Endothelial cell of umbilical vein (primary cell): Measurements from ENCODE around the gene CAMTA1. TPM values are rescaled to one million over a fixed set of nuclear protein-coding genes. Genes with fewer than 3 reads are reported as not detected.
A peak's percentile ranks its signal among the peaks of the same experiment; 100 is the strongest.

Experiments used
- BruUV-seq: library from RNA; stranded (reverse); fragments of 400-500 nt; replicated peaks from 2 replicates; lab custom pipeline; 2021; lab: Mats Ljungman, UMichigan
- CTCF ChIA-PET: fragments of 300-600, 350-600 bp; sonication (Branson Sonifier 250); formaldehyde crosslinking; loops from one replicate; lab custom pipeline; 2021; ENCODE audit warnings: antibody characterized with exemption, inconsistent platforms; lab: Charles Lee
- POLR2A ChIA-PET: fragments of 300-600, 350-600 bp; sonication (Branson Sonifier 250); formaldehyde crosslinking; loops from one replicate; lab custom pipeline; 2021; ENCODE audit warnings: antibody characterized with exemption, inconsistent platforms; lab: Charles Lee
- DNase-seq: peaks from one replicate; pipeline ENCODE4 v3.0.0-alpha.2; 2011; ENCODE audit warnings: low read depth, low spot score
- FAIRE-seq: peaks from 2 replicates; lab custom pipeline; 2011; peaks lifted over from hg19 to GRCh38; lab: Jason Lieb, UNC
- H2AFZ ChIP-seq: 2 replicates; pipeline ENCODE4 v1.6.0; 2012; ENCODE audit warnings: low read depth, low read length, control low read depth, inconsistent platforms
- H3K27ac ChIP-seq: 2 replicates; pipeline ENCODE4 v1.5.1; 2011; ENCODE audit warnings: low read depth, mild to moderate bottlenecking, control low read depth, low read length, moderate library complexity; ENCODE audit not compliant: insufficient read depth
- H3K27me3 ChIP-seq, 2 experiments: 2 replicates each; pipeline versions ENCODE4 v1.6.0 to v1.6.1; 2011; ENCODE audit warnings: low read length in 2 of 2, mixed read lengths in 1 of 2; ENCODE audit not compliant: control insufficient read depth in 2 of 2, insufficient read depth in 2 of 2
- H3K36me3 ChIP-seq, 2 experiments: 2 replicates in 1 of 2; 3 replicates in 1 of 2; pipeline ENCODE4 v1.5.1; 2011; ENCODE audit warnings: low read length in 2 of 2, mild to moderate bottlenecking in 1 of 2, moderate library complexity in 1 of 2; ENCODE audit not compliant: control insufficient read depth in 2 of 2, insufficient read depth in 2 of 2; ENCODE audit errors: extremely low read depth in 1 of 2
- H3K4me1 ChIP-seq: 3 replicates; pipeline ENCODE4 v1.5.1; 2011; ENCODE audit warnings: mild to moderate bottlenecking, low read length; ENCODE audit not compliant: control insufficient read depth, insufficient read depth; ENCODE audit errors: extremely low read depth
- H3K4me2 ChIP-seq: 2 replicates; pipeline ENCODE4 v1.6.1; 2011; ENCODE audit warnings: low read length, control low read depth, mixed read lengths; ENCODE audit not compliant: insufficient read depth
- H3K4me3 ChIP-seq, 3 experiments: fragments of 200-600 bp in 1 of 3; sonication (generic), shearing (Covaris generic) in 1 of 3; replicated peaks in 1 of 3; 2 replicates each; pipeline ENCODE4 v1.5.1; 2011 to 2016; ENCODE audit warnings: control low read depth in 3 of 3, low read length in 3 of 3, mild to moderate bottlenecking in 2 of 3, inconsistent platforms in 1 of 3, low read depth in 1 of 3, moderate library complexity in 1 of 3; ENCODE audit not compliant: insufficient read depth in 1 of 3
- H3K79me2 ChIP-seq: 2 replicates; pipeline ENCODE4 v1.6.0; 2012; ENCODE audit warnings: low read length, inconsistent platforms; ENCODE audit not compliant: control insufficient read depth, insufficient read depth
- H3K9ac ChIP-seq: replicated peaks from 2 replicates; pipeline ENCODE3; 2011; ENCODE audit warnings: low read length, control low read depth; ENCODE audit not compliant: insufficient read depth; ENCODE audit errors: extremely low read depth
- H3K9me1 ChIP-seq: replicated peaks from 3 replicates; pipeline ENCODE4 v1.6.0; 2011; ENCODE audit warnings: mild to moderate bottlenecking, low read length; ENCODE audit not compliant: control insufficient read depth, insufficient read depth; ENCODE audit errors: extremely low read depth
- H3K9me3 ChIP-seq: replicated peaks from 2 replicates; pipeline ENCODE4 v1.5.1; 2012; ENCODE audit warnings: low read length, inconsistent platforms; ENCODE audit not compliant: control insufficient read depth, insufficient read depth
- H4K20me1 ChIP-seq: replicated peaks from 2 replicates; pipeline ENCODE3; 2011; ENCODE audit warnings: mild to moderate bottlenecking, low read length; ENCODE audit not compliant: control insufficient read depth, insufficient read depth; ENCODE audit errors: extremely low read depth
- EZH2 ChIP-seq: IDR thresholded peaks from 2 replicates; pipeline ENCODE4 v1.6.1; 2012; ENCODE audit warnings: borderline replicate concordance, low read depth, mild to moderate bottlenecking, moderate library complexity, low read length, inconsistent platforms; ENCODE audit not compliant: severe bottlenecking
- FOS ChIP-seq: IDR thresholded peaks from 2 replicates; pipeline ENCODE4 v1.6.1; 2011; ENCODE audit warnings: mild to moderate bottlenecking, low read length, moderate library complexity, borderline replicate concordance; ENCODE audit not compliant: insufficient read depth
- GATA2 ChIP-seq: IDR thresholded peaks from 2 replicates; pipeline ENCODE4 v1.7.0; 2011; ENCODE audit warnings: low read depth, mild to moderate bottlenecking, moderate library complexity, mixed read lengths, low read length; ENCODE audit not compliant: insufficient read length, insufficient read depth
- JUN ChIP-seq: IDR thresholded peaks from 2 replicates; pipeline ENCODE4 v1.6.1; 2011; ENCODE audit warnings: borderline replicate concordance, low read depth; ENCODE audit not compliant: insufficient read length, insufficient read depth
- MYC ChIP-seq: IDR thresholded peaks from one replicate; pipeline ENCODE4 v1.6.1; 2011; ENCODE audit warnings: mild to moderate bottlenecking, low read depth, low read length
- POLR2A ChIP-seq: IDR thresholded peaks from 2 replicates; pipeline ENCODE4 v1.6.1; 2012; ENCODE audit warnings: low read depth, mild to moderate bottlenecking, control low read depth, low read length
- POLR2AphosphoS5 ChIP-seq: IDR thresholded peaks from 2 replicates; pipeline ENCODE4 v1.6.1; 2012; ENCODE audit warnings: low read depth, mild to moderate bottlenecking, control low read depth, low read length, moderate library complexity; ENCODE audit not compliant: insufficient read depth
- dilution Hi-C: fragments of 300-500 bp; cut with MboI; formaldehyde crosslinking; loops from one replicate; pipeline ENCODE4 v1.15.0; 2019; ENCODE audit warnings: low sequenced_read_pairs; ENCODE audit not compliant: extremely low pct_ligation_motif_present
- intact Hi-C: fragments of 100-400 bp; cut with micrococcal nuclease; formaldehyde crosslinking; loops from one replicate; pipeline ENCODE4 v1.10.0; 2022
- polyA plus RNA-seq, 4 experiments: library from polyadenylated mRNA; depleted of rRNA in 3 of 4; stranded (reverse) in 3 of 4; unstranded in 1 of 4; fragments of >200 nt; gene quantifications; 2 replicates each; pipeline versions ENCODE4 v1.2.1 to v1.2.3, GENCODE V29; 2011 to 2012; ENCODE audit warnings: missing spikeins in 1 of 4
- total RNA-seq: library from RNA; stranded (reverse); gene quantifications from 2 replicates; pipeline ENCODE4 v1.2.3, GENCODE V29; 2021
- TF ChIP-seq, protein P1 (sequence below): IDR thresholded peaks from 2 replicates; pipeline ENCODE4 v1.6.1; 2011; ENCODE audit not compliant: insufficient read depth, insufficient read length
- TF ChIP-seq, protein P2 (sequence below), 2 donors: IDR thresholded peaks; 1 replicate in 1 of 2; 2 replicates in 1 of 2; pipeline ENCODE4 v1.5.1; 2011; ENCODE audit warnings: low read length in 2 of 2, mild to moderate bottlenecking in 2 of 2, moderate library complexity in 2 of 2, control low read depth in 1 of 2, inconsistent platforms in 1 of 2, low read depth in 1 of 2; ENCODE audit not compliant: insufficient read depth in 1 of 2; ENCODE audit errors: extremely low read depth in 1 of 2

The CAMTA1 gene
- total and polyA plus RNA-seq, 2 donors (not counting 3 experiments of a cell fraction or from before 2014, with no cell fraction given), result 50.8 to 92.7 TPM

DNA sequence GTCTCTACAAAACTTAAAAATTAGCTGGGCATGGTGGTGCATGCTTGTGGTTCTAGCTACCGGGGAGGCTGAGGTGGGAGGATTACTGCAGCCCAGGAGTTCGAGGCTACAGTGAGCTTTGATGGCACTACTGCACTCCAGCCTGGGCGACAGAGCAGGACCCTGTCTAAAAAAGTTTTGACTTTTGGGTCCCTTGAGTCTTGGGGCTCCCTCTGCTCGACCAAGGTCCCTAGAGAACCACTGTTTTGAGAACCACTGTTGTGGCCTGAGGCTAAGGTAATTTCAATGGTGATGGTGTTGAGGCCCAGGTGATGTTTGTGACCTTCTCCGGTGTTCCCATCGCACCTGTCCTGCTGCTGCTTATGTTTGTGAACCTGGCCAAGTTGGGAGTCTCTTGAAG lies 3.1 kb upstream of the CAMTA1 start:
- H3K27me3 ChIP-seq, result no peaks in the 10 kb centered on the region
- FAIRE-seq (no peak), DNase-seq (no peak)
- peaks cover 15% of the 10 kb centered on the region for H3K4me1 ChIP-seq
- no peak overlapping the region for H3K9ac ChIP-seq
- H2AFZ ChIP-seq, result no peak overlapping the region
- TF ChIP-seq MYC (no peak), POLR2A (no peak), POLR2AphosphoS5 (no peak), EZH2 (no peak), JUN (no peak), GATA2 (no peak)
- no peak overlapping the region for H3K4me3 ChIP-seq
- H3K9me1 ChIP-seq, result no peaks in the 10 kb centered on the region
- CTCF ChIA-PET, result interaction anchor here (0.7 to 3.6 kb wide), 3 partner anchors 62 to 1000 kb away, joined by 3 to 22 read pairs (median 3); no protein-coding TSS in a partner anchor
- no peaks in the 10 kb centered on the region for H3K36me3 ChIP-seq
- no peaks in the 10 kb centered on the region for H3K9me3 ChIP-seq
- H3K4me2 ChIP-seq, result no peak overlapping the region
- no peak overlapping the region for H3K27ac ChIP-seq
- intact Hi-C loops (loop anchor here (5.0 to 10.0 kb wide), 4 partner anchors 287 to 993 kb away; partner anchors contain the start of genes PLEKHG5 and VAMP3), dilution Hi-C loops (no loop called here)
- BruUV-seq, result no TSS peak
- peaks cover 3% of the 10 kb centered on the region for H4K20me1 ChIP-seq
- POLR2A ChIA-PET, result no interaction called here
- peaks cover 11% of the 10 kb centered on the region for H3K79me2 ChIP-seq

DNA sequence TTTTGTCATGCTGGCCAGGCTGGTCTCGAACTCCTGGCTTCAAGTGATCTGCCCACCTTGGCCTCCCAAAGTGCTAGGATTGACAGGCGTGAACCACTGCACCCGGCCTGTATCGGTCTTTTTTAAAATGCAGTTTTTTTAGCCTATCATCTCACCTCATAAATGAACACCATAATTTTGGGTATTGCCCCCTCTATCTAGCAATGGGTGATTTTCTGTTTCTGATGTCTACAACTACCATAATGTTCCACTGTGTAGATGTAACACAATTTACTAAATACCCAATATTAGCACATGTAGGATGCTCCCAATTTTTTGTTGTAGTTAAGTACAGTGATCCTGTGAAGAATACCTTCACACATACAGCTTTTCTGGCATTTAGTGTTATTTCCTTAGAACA lies 2.0 kb upstream of the CAMTA1 start:
- peaks cover 15% of the 10 kb centered on the region for H3K4me1 ChIP-seq
- H4K20me1 ChIP-seq, result peaks cover 3% of the 10 kb centered on the region
- no peak overlapping the region for H3K27ac ChIP-seq
- no peak overlapping the region for H2AFZ ChIP-seq
- FAIRE-seq (no peak), DNase-seq (no peak)
- intact Hi-C loops (loop anchor here (5.0 to 10.0 kb wide), 4 partner anchors 288 to 992 kb away; partner anchors contain the start of genes PLEKHG5 and VAMP3), dilution Hi-C loops (no loop called here)
- H3K4me3 ChIP-seq, result peak overlapping the region in 1 of 3 experiments; percentile 79
- no peaks in the 10 kb centered on the region for H3K9me1 ChIP-seq
- peaks cover 22% of the 10 kb centered on the region for H3K79me2 ChIP-seq
- no peak overlapping the region for H3K9ac ChIP-seq
- CTCF ChIA-PET, result interaction anchor here (1.0 to 3.6 kb wide), 2 partner anchors 57 to 287 kb away, joined by 6 to 22 read pairs; no protein-coding TSS in a partner anchor
- no peaks in the 10 kb centered on the region for H3K9me3 ChIP-seq
- no peak for TF ChIP-seq POLR2A
- TF ChIP-seq, protein P1, sequence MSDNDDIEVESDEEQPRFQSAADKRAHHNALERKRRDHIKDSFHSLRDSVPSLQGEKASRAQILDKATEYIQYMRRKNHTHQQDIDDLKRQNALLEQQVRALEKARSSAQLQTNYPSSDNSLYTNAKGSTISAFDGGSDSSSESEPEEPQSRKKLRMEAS, result no peak
- no peak for TF ChIP-seq FOS
- no peak for TF ChIP-seq GATA2
- TF ChIP-seq MYC, result no peak
- no peak for TF ChIP-seq EZH2
- TF ChIP-seq, protein P2, sequence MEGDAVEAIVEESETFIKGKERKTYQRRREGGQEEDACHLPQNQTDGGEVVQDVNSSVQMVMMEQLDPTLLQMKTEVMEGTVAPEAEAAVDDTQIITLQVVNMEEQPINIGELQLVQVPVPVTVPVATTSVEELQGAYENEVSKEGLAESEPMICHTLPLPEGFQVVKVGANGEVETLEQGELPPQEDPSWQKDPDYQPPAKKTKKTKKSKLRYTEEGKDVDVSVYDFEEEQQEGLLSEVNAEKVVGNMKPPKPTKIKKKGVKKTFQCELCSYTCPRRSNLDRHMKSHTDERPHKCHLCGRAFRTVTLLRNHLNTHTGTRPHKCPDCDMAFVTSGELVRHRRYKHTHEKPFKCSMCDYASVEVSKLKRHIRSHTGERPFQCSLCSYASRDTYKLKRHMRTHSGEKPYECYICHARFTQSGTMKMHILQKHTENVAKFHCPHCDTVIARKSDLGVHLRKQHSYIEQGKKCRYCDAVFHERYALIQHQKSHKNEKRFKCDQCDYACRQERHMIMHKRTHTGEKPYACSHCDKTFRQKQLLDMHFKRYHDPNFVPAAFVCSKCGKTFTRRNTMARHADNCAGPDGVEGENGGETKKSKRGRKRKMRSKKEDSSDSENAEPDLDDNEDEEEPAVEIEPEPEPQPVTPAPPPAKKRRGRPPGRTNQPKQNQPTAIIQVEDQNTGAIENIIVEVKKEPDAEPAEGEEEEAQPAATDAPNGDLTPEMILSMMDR (IDR thresholded peaks at IDR 0.05; ENCODE audit: extremely low read depth in 1 of 2, insufficient read depth in 1 of 2, low read depth in 1 of 2, low read length in 2 of 2), result no peak
- TF ChIP-seq POLR2AphosphoS5, result no peak
- TF ChIP-seq JUN, result no peak
- POLR2A ChIA-PET, result no interaction called here
- H3K4me2 ChIP-seq, result peak overlapping the region; percentile 98
- H3K27me3 ChIP-seq, result no peaks in the 10 kb centered on the region
- no peaks in the 10 kb centered on the region for H3K36me3 ChIP-seq
- BruUV-seq, result no TSS peak
